GM12878 (cell line): Measurements from ENCODE around the gene MTAP. TPM values are rescaled to one million over a fixed set of nuclear protein-coding genes. Genes with fewer than 3 reads are reported as not detected.

Experiments
- ATAC-seq: fragments of 200-7000 bp; cut with Tn5 transposase; 3 replicates; pipeline ENCODE4 v1.9.1; 2020; ENCODE audit warnings: mild to moderate bottlenecking, moderate library complexity
- BruUV-seq: library from RNA; stranded (reverse); fragments of 400-500 nt; replicated peaks from 2 replicates; lab custom pipeline; 2021; lab: Mats Ljungman, UMichigan
- CTCF ChIA-PET: fragments of 300-600 bp; sonication (Branson Sonifier 250); formaldehyde crosslinking; extraction: SDS; loops from one replicate; lab custom pipeline; 2021; ENCODE audit warnings: inconsistent platforms; lab: Yijun Ruan, JAX
- POLR2A ChIA-PET: fragments of 350-600 bp; formaldehyde crosslinking; extraction: SDS; loops from one replicate; lab custom pipeline; 2021; ENCODE audit warnings: inconsistent platforms; lab: Charles Lee
- RAD21 ChIA-PET: fragments of 300-600 bp; sonication (Branson Sonifier 250); formaldehyde crosslinking; loops from one replicate; lab custom pipeline; 2023; ENCODE audit warnings: antibody characterized with exemption; ENCODE audit not compliant: unreplicated experiment; lab: Charles Lee
- SMC1A ChIA-PET: fragments of 300-600 bp; sonication (Branson Sonifier 250); formaldehyde crosslinking; loops from one replicate; lab custom pipeline; 2023; ENCODE audit not compliant: unreplicated experiment, uncharacterized antibody; lab: Charles Lee
- DNase-seq: peaks from one replicate; pipeline ENCODE4 v3.0.0-alpha.2; 2011; ENCODE audit warnings: low read depth, low spot score
- FAIRE-seq: peaks from 3 replicates; lab custom pipeline; 2011; peaks lifted over from hg19 to GRCh38; lab: Jason Lieb, UNC
- H2AFZ ChIP-seq: 2 replicates; pipeline ENCODE4 v1.6.0; 2011; ENCODE audit warnings: low read depth, low read length, control low read depth; ENCODE audit not compliant: control insufficient read depth
- H3K27ac ChIP-seq: 2 replicates; pipeline ENCODE4 v1.5.1; 2011; ENCODE audit warnings: control low read depth; ENCODE audit not compliant: control insufficient read depth, insufficient read depth
- H3K27me3 ChIP-seq, 2 experiments: replicated peaks in 1 of 2; 2 replicates each; pipeline versions ENCODE4 v1.6.0 to v1.6.1; 2011; ENCODE audit warnings: low read length in 1 of 2; ENCODE audit not compliant: control insufficient read depth in 2 of 2, insufficient read depth in 2 of 2
- H3K36me3 ChIP-seq, 2 experiments: 2 replicates each; pipeline ENCODE4 v1.5.1; 2011; ENCODE audit warnings: low read length in 1 of 2; ENCODE audit not compliant: control insufficient read depth in 2 of 2, insufficient read depth in 2 of 2
- H3K4me1 ChIP-seq: 2 replicates; pipeline ENCODE4 v1.6.1; 2011; ENCODE audit warnings: mild to moderate bottlenecking, low read length, moderate library complexity, mixed read lengths; ENCODE audit not compliant: control insufficient read depth, insufficient read depth
- H3K4me2 ChIP-seq: 2 replicates; pipeline ENCODE4 v1.6.0; 2011; ENCODE audit warnings: control low read depth; ENCODE audit not compliant: control insufficient read depth, insufficient read depth
- H3K4me3 ChIP-seq: fragments of 200-600 bp; sonication (generic); 2 replicates; pipeline ENCODE4 v1.5.1; 2016
- H3K79me2 ChIP-seq: 2 replicates; pipeline ENCODE4 v1.6.0; 2011; ENCODE audit warnings: low read length; ENCODE audit not compliant: control insufficient read depth, insufficient read depth
- H3K9ac ChIP-seq: 2 replicates; pipeline ENCODE4 v1.8.0; 2011; ENCODE audit warnings: low read length, control low read depth, mixed read lengths; ENCODE audit not compliant: control insufficient read depth, insufficient read depth
- H3K9me3 ChIP-seq: replicated peaks from 3 replicates; pipeline ENCODE4 v1.5.1; 2011; ENCODE audit warnings: mild to moderate bottlenecking, low read length; ENCODE audit not compliant: control insufficient read depth, insufficient read depth
- H4K20me1 ChIP-seq: 2 replicates; pipeline ENCODE4 v1.6.0; 2011; ENCODE audit not compliant: control insufficient read depth, insufficient read depth
- ATF2 ChIP-seq: IDR thresholded peaks from 2 replicates; pipeline ENCODE4 v1.6.1; 2012; ENCODE audit warnings: low read length, inconsistent platforms
- BCL11A ChIP-seq: IDR thresholded peaks from 2 replicates; pipeline ENCODE4 v1.6.1; 2011; ENCODE audit warnings: low read depth, low read length
- CEBPB ChIP-seq, 2 experiments: fragments of 150-350 bp in 1 of 2; IDR thresholded peaks; 2 replicates each; pipeline ENCODE4 v1.6.1; 2012 to 2014; ENCODE audit warnings: low read depth in 2 of 2, low read length in 2 of 2, borderline replicate concordance in 1 of 2, inconsistent platforms in 1 of 2
- MYB ChIP-seq: fragments of 150-350 bp; IDR thresholded peaks from 2 replicates; pipeline ENCODE4 v1.6.1; 2014; ENCODE audit warnings: mild to moderate bottlenecking, low read depth, low read length, borderline replicate concordance
- NR2C1 ChIP-seq: fragments of 450-650 bp; IDR thresholded peaks from 2 replicates; pipeline ENCODE4 v1.6.1; 2017; ENCODE audit warnings: antibody characterized with exemption, mild to moderate bottlenecking, moderate library complexity
- RUNX3 ChIP-seq: IDR thresholded peaks from 2 replicates; pipeline ENCODE4 v1.6.1; 2012; ENCODE audit warnings: low read length, inconsistent platforms
- SIN3A ChIP-seq: IDR thresholded peaks from 2 replicates; pipeline ENCODE4 v1.6.1; 2012; ENCODE audit warnings: low read depth, low read length, improper control_type of control experiment
- SMAD5 ChIP-seq: IDR thresholded peaks from 2 replicates; pipeline ENCODE4 v1.6.1; 2016; ENCODE audit warnings: antibody characterized with exemption, low read depth
- SMC3 ChIP-seq: IDR thresholded peaks from 2 replicates; pipeline ENCODE4 v1.6.1; 2011; ENCODE audit warnings: low read length, improper control_type of control experiment, borderline replicate concordance
- SREBF2 ChIP-seq: IDR thresholded peaks from 2 replicates; pipeline ENCODE4 v1.6.1; 2012; ENCODE audit warnings: mild to moderate bottlenecking, low read length
- YBX1 ChIP-seq: fragments of 450-650 bp; IDR thresholded peaks from 2 replicates; pipeline ENCODE4 v1.6.1; 2016; ENCODE audit warnings: antibody characterized with exemption
- YY1 ChIP-seq: IDR thresholded peaks from 2 replicates; pipeline ENCODE4 v1.6.1; 2011; ENCODE audit warnings: low read depth, mild to moderate bottlenecking, low read length
- ZNF207 ChIP-seq: fragments of 450-650 bp; IDR thresholded peaks from 2 replicates; pipeline ENCODE4 v1.6.1; 2014; ENCODE audit warnings: antibody characterized with exemption, mild to moderate bottlenecking, borderline replicate concordance
- ZNF622 ChIP-seq: fragments of 450-650 bp; IDR thresholded peaks from 2 replicates; pipeline ENCODE4 v1.6.1; 2017; ENCODE audit warnings: mild to moderate bottlenecking, inconsistent platforms
- WGBS: methylation state at CpG from one replicate; pipeline ENCODE4 v1.1.6; 2016; ENCODE audit warnings: low lambda C conversion rate; ENCODE audit not compliant: insufficient replicate concordance, insufficient coverage; ENCODE audit errors: missing lambda C conversion rate; 5-methylcytosine and 5-hydroxymethylcytosine counted together
- in situ Hi-C: fragments of 300-500 bp; cut with MboI; formaldehyde crosslinking; loops from 9 replicates; pipeline ENCODE4 v1.14.3; 2018; ENCODE audit warnings: mixed read lengths
- intact Hi-C: fragments of 100-400 bp; cut with micrococcal nuclease; formaldehyde crosslinking; loops from one replicate; pipeline ENCODE4 v1.14.2; 2022; ENCODE audit not compliant: unreplicated experiment
- polyA plus RNA-seq, 11 experiments: library from polyadenylated mRNA; depleted of rRNA in 4 of 11; unstranded in 6 of 11; stranded (reverse) in 5 of 11; fragments of >200 nt; fragmentation: Nextera tagmentation in 4 of 11; fragmentation: Illumina TruSeq in 1 of 11; extraction: Ambion mirVana in 4 of 11; extraction: Trizol in 1 of 11; gene quantifications; 1 replicate in 1 of 11; 2 replicates in 10 of 11; pipeline versions ENCODE4 v1.2.1 to v1.2.3, GENCODE V29; 2011 to 2016; ENCODE audit warnings: inconsistent platforms in 2 of 11, missing spikeins in 2 of 11, low read depth in 1 of 11
- total RNA-seq, 4 experiments: library from RNA; depleted of rRNA in 3 of 4; stranded (reverse); fragments of >200 nt in 3 of 4; fragmentation: Illumina TruSeq in 1 of 4; extraction: Trizol in 1 of 4; gene quantifications; 2 replicates each; pipeline versions ENCODE4 v1.2.1 to v1.2.3, GENCODE V29; 2013 to 2021

The MTAP gene
- total and polyA plus RNA-seq, 10 of the 15 experiments (the other 5 are each of a cell fraction or from before 2014, with no cell fraction given): 16.4 to 29.9 (median 22.6) TPM

DNA sequence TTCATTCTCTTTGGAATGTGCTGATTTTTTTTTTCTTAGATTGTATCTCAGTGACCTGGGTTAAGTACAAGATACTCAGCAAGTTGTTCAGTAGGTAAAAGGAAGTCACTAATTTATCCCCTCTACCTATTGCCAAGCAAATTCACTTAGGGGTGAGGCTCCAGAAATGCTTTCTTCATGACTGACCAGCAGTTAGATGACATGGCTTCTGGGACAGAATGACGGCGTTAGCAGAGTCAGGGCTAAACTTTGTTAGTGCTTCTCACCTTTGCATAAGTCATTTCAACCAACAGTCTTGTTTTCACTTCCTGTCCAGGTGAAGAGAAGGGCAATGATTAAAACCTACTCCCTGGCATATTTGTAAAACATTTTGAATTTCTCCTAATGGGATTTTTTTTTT is 20.2 kb upstream of the MTAP start:
- in situ Hi-C loops: no loop called here
- DNase-seq (no peak), FAIRE-seq (peak; percentile 56), ATAC-seq (peak; percentile 47)
- no peaks in the 10 kb centered on the region for H3K36me3 ChIP-seq
- no peak overlapping the region for H3K4me2 ChIP-seq
- no peak overlapping the region for H3K9ac ChIP-seq
- no TSS peak for BruUV-seq
- intact Hi-C loops: no loop called here
- no peak overlapping the region for H3K4me3 ChIP-seq
- 6% methylated on average over 2 of the region's 2 CpGs for WGBS
- H2AFZ ChIP-seq: no peak overlapping the region
- H3K27ac ChIP-seq: no peak overlapping the region
- no peaks in the 10 kb centered on the region for H3K4me1 ChIP-seq
- no peaks in the 10 kb centered on the region for H4K20me1 ChIP-seq
- no peak for TF ChIP-seq BCL11A
- no peak for TF ChIP-seq YBX1
- no peak for TF ChIP-seq ZNF207
- TF ChIP-seq ZNF622: no peak
- no peak for TF ChIP-seq MYB
- TF ChIP-seq SIN3A: no peak
- TF ChIP-seq ATF2: no peak
- TF ChIP-seq CEBPB (IDR thresholded peaks at IDR 0.05; ENCODE audit: borderline replicate concordance in 1 of 2, low read depth in 2 of 2, low read length in 2 of 2): no peak
- TF ChIP-seq YY1: no peak
- no peak for TF ChIP-seq SREBF2
- TF ChIP-seq NR2C1: no peak
- no peak for TF ChIP-seq SMAD5
- no peak for TF ChIP-seq RUNX3
- TF ChIP-seq SMC3: no peak
- SMC1A ChIA-PET: no interaction called here
- POLR2A ChIA-PET: no interaction called here
- RAD21 ChIA-PET: no interaction called here
- peaks cover 1 to 2% of the 10 kb centered on the region in 2 experiments; a peak in 2 of 4 replicates for H3K27me3 ChIP-seq
- H3K9me3 ChIP-seq: no peaks in the 10 kb centered on the region
- CTCF ChIA-PET: no interaction called here
- no peaks in the 10 kb centered on the region for H3K79me2 ChIP-seq
